ENCODE measurements around the gene TLL2.

The TLL2 gene

GRCh38 chr10:96345222-96345621, 168.5 kb downstream of the TLL2 start:
- no peak for FAIRE-seq

GRCh38 chr10:96344178-96344577, 169.5 kb downstream of the TLL2 start:
- FAIRE-seq, result no peak

GRCh38 chr10:96342402-96342801, 171.3 kb downstream of the TLL2 start:
- no peak for FAIRE-seq

DNA sequence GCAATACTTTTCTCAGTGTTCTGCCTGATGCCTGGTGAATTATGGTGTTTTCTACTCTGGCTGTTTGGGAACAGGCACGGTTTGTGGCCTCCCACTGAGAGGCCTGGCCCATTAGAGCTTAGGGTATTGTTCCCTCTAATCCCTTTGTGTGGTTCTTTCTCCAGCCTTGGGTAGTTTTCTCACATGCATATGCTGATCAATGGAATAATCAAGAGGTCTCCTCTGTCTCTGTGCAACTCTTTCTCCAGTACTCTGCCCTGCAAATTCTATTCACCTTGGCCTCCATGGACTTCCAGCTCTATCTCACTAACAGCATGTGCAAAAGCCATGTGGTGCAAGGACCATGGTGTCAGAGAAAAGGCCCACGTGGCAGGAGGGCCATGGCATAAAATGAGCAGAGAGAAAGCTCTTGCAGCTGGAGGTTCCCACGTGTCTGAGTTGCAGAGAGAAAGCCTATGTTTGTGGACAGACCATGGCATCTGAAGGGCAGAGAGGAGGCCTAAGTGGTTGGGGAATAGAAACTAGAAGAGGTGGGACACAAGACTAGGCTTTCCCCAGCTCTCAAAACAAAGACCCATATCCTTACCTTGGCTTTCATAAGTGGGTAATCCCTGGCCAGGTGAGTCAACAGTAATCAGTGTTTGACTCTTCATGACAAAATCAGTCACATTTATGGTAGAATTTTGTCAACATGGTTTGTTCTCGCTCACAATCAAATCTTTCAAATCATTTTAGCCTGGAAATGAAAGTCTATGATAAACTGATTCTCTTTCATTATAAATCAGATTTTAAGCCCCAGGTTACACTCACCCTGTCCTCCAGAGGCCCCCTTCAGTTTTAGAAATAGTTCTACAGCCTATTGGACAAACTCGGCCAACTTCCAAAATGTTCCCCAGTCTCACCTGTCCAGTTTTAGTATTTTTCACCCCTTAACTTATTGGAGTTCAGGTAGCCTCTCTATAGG, 172.2 kb downstream of the TLL2 start:
- no peak for FAIRE-seq

DNA sequence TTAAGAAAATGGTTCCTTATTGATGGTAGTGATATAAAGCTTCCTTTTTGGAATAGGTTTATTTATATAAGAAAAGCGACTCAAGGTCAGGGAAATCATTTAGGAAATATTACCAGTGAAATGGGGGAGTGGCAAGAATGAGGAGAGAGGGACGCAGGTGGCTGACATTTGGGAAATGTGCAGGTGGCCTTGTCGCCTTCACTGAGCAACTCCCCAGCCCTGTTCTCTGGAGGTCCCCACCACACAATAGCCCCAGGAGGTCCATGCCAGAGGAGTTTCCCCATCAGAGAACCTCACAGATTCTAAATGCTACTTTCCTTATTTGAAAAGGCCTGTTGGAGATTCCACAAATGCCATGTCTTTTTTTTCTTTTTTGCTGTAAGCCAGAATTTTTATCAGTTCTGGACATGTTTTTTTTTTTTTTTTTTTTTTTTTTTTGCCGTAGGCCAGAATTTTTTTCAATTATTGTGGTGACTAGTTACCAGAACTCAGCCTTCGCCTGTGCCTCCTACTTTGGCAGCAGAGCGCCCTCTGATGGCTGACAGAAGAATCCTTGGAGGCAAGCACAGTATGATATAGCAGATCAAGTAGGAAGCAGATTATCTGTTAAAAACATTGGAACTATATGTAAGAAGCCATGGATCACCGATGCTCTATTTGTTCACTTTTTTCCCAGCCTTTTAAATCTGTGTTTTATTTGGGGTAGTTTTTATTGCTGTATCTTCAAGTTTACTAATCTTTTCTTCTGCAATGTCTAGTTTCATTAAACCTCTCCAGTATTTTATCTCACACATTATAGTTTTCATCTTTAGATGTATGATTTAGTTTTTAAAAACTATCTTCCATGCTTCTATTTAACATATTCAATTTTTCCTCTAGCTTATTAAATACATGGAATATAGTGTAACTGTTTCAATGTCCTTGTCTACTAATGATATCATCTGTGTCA, 173.5 kb downstream of the TLL2 start:
- peak; percentile 58 for FAIRE-seq

- FAIRE-seq, result no peak
Measured at GRCh38 chr10:96339383-96339782, 174.3 kb downstream of the TLL2 start.

- no peak for FAIRE-seq
Measured at GRCh38 chr10:96338279-96338925, 175.3 kb downstream of the TLL2 start.

DNA sequence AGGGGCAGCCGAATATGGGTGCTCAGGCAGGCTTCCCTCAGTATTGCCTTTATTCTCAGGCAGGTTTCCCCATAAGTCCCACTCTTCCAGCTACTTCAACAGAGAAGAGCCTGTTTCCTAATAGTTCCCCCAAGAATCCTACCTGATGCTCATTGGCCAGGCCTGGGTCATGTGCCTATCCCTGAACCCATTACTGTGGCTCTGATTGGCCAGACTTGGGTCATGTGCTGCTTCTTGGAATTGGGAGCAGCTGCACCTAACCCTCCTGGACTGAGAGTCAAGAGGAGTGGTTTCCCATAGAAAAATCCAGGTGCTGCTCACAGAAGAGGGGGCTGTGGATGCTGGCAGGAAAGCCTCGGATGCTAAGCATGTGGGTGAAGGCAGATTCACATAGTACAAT, 176.6 kb downstream of the TLL2 start:
- FAIRE-seq, result no peak

DNA sequence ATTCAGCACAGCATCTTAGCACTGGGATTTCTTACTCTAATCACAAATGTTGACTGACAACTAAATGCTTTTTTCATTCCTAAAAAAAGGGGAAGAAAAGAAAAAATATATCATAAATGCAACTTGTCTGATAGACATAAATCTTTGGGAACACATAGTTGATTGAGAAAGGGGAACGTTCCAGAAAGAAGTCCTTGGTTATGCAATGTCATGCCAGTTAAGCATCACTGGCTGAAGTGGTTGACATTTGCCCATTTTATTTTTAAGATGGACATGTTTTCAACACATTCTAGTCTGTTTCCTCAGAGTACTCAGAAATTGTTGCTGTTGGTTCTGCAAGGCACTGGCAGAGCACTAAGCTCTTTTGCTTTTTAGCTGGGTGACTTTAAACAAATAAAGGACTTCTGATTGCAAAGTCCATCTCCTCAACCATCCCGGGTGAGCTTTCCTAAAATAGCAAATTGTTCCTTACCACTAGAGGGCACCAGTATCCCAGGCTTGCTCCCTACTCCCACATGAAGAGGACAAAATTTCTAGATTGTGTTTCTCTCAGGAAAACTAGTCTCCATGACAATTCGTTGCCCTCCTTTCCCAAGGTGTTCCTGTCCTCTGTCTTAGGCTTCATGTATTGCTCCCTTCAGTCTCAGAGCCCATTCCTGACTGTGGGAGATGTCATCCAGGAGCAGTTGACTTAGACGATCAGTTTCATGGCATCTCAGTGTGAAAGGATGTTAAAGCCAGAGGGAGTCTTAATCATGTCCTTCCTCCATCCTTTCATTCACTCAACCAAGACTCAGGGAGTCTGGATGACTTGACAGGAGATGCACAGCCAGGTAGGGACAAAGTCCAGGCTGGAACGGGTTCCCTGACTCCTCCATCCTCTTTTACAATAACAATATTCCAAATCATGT, 178.9 kb downstream of the TLL2 start:
- peak; percentile 52 for FAIRE-seq

DNA sequence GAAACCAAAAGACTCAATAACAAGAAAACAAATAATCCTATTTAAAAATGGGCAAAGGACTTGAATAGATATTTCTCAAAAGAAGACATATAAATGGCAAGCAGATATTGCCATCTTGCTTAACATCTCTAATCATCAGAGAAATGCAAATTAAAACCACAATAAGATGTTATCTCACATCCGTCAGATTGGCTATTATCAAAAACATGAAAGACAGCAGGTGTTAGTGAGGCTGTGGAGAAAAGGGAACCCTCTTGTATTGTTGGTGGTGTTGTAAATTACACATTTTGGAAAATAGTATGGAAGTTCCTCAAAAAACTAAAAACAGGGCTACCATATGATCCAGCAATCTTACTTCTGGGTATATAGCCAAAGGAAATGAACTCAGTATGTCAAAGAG, 180.6 kb downstream of the TLL2 start:
- no peak for FAIRE-seq

GRCh38 chr10:96327462-96327861, 186.3 kb downstream of the TLL2 start:
- FAIRE-seq, result no peak

DNA sequence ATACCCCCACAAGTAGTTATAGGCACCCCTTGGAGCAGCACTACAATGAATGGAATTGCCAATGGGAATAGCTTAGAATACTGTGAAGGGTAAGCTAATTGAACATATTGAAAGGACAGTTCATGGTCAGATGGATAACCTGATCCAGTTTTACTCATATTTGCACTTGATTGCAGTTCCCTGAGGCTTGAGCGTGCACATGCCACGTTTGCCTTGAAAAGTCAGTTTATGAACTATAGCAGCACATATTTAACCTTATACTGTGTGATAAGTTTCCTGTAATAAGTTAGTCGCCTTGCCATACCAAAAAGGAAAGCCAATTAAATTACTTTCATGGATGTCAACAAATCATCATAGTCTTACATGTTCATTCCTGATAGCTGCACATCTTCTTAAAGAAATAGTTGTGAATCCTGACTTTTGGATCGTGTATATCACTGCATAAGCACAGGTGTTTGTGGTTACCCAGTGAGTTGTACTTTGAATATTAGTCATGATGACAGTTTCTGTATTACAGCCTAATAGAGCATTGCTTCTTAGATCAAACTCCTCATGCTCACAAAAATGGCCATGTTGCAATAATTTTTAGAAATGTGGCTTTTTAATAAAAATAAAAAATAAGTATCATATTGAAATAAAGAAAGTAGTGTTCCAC, 187.9 kb downstream of the TLL2 start:
- FAIRE-seq, result no peak

DNA sequence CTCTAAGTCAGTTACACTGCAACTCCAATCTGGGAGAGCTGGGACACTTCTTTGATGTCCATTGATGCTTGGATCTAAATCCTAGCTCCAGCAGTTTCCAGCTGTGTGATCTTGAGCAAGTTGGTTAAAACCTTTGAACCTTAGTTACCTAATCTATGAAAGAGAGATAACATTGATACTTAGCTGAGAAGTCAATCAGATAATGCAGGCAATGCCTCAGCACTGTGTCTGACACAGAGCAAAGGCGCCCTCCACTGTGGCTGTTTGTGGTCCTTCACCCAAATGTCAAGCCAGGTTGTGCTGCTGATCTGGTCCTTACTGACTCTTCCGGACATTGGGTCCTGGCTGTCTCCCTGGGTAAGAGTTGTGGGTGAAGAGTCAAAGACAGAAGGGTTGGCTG, 189.3 kb downstream of the TLL2 start:
- no peak for FAIRE-seq

GRCh38 chr10:96322275-96322674, 191.5 kb downstream of the TLL2 start:
- no peak for FAIRE-seq

GRCh38 chr10:96321822-96322221, 191.9 kb downstream of the TLL2 start:
- no peak for FAIRE-seq

GRCh38 chr10:96319754-96320474, 193.8 kb downstream of the TLL2 start:
- FAIRE-seq, result no peak

DNA sequence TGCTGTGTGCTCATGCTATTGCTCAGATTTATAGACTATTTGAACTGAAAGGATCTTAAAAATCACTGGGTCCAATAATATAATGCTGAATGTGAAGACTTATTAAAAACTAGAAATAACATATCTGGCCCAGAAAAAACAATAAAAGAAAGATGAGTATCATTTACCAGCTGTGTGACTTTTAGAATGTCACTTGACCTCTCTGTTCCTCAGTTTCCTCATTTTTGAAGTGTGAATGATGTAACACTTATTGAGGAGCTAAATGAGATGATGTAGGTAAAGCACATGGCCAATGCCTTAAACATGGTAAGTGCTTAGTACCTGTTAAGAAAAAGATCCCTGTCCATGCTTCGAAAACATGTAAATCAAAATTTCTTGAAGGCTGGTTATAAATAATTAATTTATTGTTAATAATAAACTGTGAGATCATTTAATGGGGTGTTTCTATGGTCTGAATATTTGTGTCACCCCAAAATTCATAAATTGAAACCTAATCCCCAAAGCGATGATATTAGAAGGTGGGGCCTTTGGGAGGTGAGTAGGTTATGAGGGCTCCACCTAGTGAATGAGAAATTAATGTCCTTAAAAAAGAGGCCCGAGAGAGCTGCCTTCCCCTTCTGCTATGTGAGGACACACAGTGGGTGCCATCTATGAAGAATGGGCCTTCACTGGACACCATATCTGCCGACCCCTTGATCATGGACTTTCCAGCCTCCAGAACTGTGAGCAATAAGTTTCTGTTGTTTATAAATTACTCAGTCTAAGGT, 196.5 kb downstream of the TLL2 start:
- no peak for FAIRE-seq

All from G401.6 (cell line).